ENCODE data around the gene TMEM106C.

The TMEM106C gene

GRCh38 chr12:47997321-47997720, 33.9 kb downstream of the TMEM106C start:
- H3K27ac ChIP-seq (ENCODE audit: low read length, poor library complexity, severe bottlenecking), result no peak overlapping the region
- H3K36me3 ChIP-seq (ENCODE audit: control insufficient read depth in 1 of 2, insufficient read depth in 2 of 2, low read depth in 1 of 2, low read length in 2 of 2), result no peaks in the 10 kb centered on the region
- peaks cover 14% of the 10 kb centered on the region for H3K4me1 ChIP-seq (ENCODE audit: control insufficient read depth, insufficient read depth, low read depth, low read length)
- H2AK5ac ChIP-seq (ENCODE audit: low read length, severe bottlenecking), result no peak overlapping the region
- no peak overlapping the region for H3K23ac ChIP-seq (ENCODE audit: low read length in 2 of 2)
- H2BK15ac ChIP-seq (ENCODE audit: low read depth, poor library complexity, severe bottlenecking), result no peak overlapping the region
- WGBS, result 41% methylated on average over 3 of the region's 3 CpGs
- no peak overlapping the region for H2AFZ ChIP-seq (ENCODE audit: low read depth, low read length)
- H3K4me2 ChIP-seq (ENCODE audit: low read length, poor library complexity, severe bottlenecking), result no peak overlapping the region
- no peaks in the 10 kb centered on the region for H3K9me3 ChIP-seq (ENCODE audit: control insufficient read depth, low read length)
- H4K91ac ChIP-seq (ENCODE audit: low read length), result no peak overlapping the region
- H3K4me3 ChIP-seq (ENCODE audit: insufficient read depth in 1 of 2, low read depth in 1 of 2, low read length in 2 of 2), result no peak overlapping the region
- H3K79me1 ChIP-seq (replicated peaks; ENCODE audit: low read length, poor library complexity, severe bottlenecking), result no peaks in the 10 kb centered on the region
- no peak overlapping the region for H3K18ac ChIP-seq (ENCODE audit: low read depth in 1 of 2, low read length in 2 of 2)
- H2BK5ac ChIP-seq (ENCODE audit: low read depth, low read length, poor library complexity, severe bottlenecking), result no peak overlapping the region
- H4K8ac ChIP-seq (ENCODE audit: low read length), result no peak overlapping the region
- H3K14ac ChIP-seq (ENCODE audit: low read length in 2 of 2), result no peak overlapping the region
- no peak overlapping the region for H2BK120ac ChIP-seq (ENCODE audit: low read depth, low read length)
- no peak overlapping the region for H3K9ac ChIP-seq (ENCODE audit: low read length)
- H2BK12ac ChIP-seq (ENCODE audit: low read length in 2 of 2), result no peak overlapping the region
- H3K27me3 ChIP-seq (ENCODE audit: control insufficient read depth in 1 of 2, insufficient read depth in 1 of 2, low read length in 2 of 2), result peaks cover 83 to 89% of the 10 kb centered on the region in 2 experiments
- no peak overlapping the region for H3K4ac ChIP-seq (ENCODE audit: low read depth in 1 of 2, low read length in 2 of 2)
- DNase-seq, result no peak

- Histone ChIP-seq H2AK5ac (ENCODE audit: low read length, severe bottlenecking) (no peak overlapping the region), H3K4me3 (ENCODE audit: insufficient read depth in 1 of 2, low read depth in 1 of 2, low read length in 2 of 2) (no peak overlapping the region), H3K4ac (ENCODE audit: low read depth in 1 of 2, low read length in 2 of 2) (no peak overlapping the region), H3K27me3 (ENCODE audit: control insufficient read depth in 1 of 2, insufficient read depth in 1 of 2, low read length in 2 of 2) (peaks cover 86 to 90% of the 10 kb centered on the region in 2 experiments), H3K4me2 (ENCODE audit: low read length, poor library complexity, severe bottlenecking) (no peak overlapping the region), H4K91ac (ENCODE audit: low read length) (no peak overlapping the region), H2AFZ (ENCODE audit: low read depth, low read length) (no peak overlapping the region), H4K8ac (ENCODE audit: low read length) (no peak overlapping the region), H3K4me1 (ENCODE audit: control insufficient read depth, insufficient read depth, low read depth, low read length) (peaks cover 36% of the 10 kb centered on the region), H3K23ac (ENCODE audit: low read length in 2 of 2) (no peak overlapping the region), H2BK12ac (ENCODE audit: low read length in 2 of 2) (no peak overlapping the region), H3K18ac (ENCODE audit: low read depth in 1 of 2, low read length in 2 of 2) (no peak overlapping the region), H3K36me3 (ENCODE audit: control insufficient read depth in 1 of 2, insufficient read depth in 2 of 2, low read depth in 1 of 2, low read length in 2 of 2) (no peaks in the 10 kb centered on the region), H3K27ac (ENCODE audit: low read length, poor library complexity, severe bottlenecking) (no peak overlapping the region), H3K79me1 (replicated peaks; ENCODE audit: low read length, poor library complexity, severe bottlenecking) (no peaks in the 10 kb centered on the region), H2BK120ac (ENCODE audit: low read depth, low read length) (no peak overlapping the region), H3K14ac (ENCODE audit: low read length in 2 of 2) (no peak overlapping the region), H3K9me3 (ENCODE audit: control insufficient read depth, low read length) (no peaks in the 10 kb centered on the region), H2BK5ac (ENCODE audit: low read depth, low read length, poor library complexity, severe bottlenecking) (no peak overlapping the region), H2BK15ac (ENCODE audit: low read depth, poor library complexity, severe bottlenecking) (no peak overlapping the region), H3K9ac (ENCODE audit: low read length) (no peak overlapping the region)
- DNase-seq, result no peak
- WGBS, result 73% methylated on average over 6 of the region's 9 CpGs
Observed at GRCh38 chr12:47999816-48000215, 36.4 kb downstream of the TMEM106C start.

DNA sequence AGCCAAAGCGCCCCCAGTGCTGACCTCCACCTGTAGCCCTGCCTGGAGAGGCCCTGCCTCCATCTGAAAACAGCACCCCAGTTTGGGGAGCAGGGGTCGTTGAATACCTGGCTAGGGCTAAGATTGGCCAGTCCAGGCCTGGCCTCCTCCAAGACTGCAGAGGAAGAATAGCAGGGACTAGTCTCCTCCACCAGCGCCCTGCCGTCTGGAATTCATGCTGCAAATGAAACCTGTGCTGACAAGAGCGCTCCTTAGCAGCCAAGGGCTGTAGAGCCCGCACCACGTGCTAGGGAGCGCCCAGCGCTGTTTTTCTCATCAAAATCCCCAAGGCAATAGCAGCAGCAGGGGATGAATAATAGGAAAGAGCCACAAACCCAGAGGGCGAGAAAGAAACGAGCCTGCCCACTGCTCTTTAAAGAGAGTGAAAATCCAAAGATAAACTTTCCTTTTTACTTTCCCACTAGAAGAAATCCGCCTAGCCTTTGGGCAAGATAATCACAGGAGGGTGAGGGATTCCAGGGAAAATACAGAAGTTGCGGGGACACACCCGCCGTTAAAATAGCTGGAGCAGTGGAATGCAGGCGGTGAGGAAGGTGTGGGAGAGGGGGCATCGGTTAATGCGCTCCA, 37.6 kb downstream of the TMEM106C start:
- H3K27me3 ChIP-seq (ENCODE audit: control insufficient read depth in 1 of 2, insufficient read depth in 1 of 2, low read length in 2 of 2), result peaks cover 86 to 91% of the 10 kb centered on the region in 2 experiments
- peak overlapping the region; percentile 88 for H3K4me2 ChIP-seq (ENCODE audit: low read length, poor library complexity, severe bottlenecking)
- no peak overlapping the region for H2AK5ac ChIP-seq (ENCODE audit: low read length, severe bottlenecking)
- H4K8ac ChIP-seq (ENCODE audit: low read length), result no peak overlapping the region
- peak overlapping the region; percentile 53 to 84 for H3K4me3 ChIP-seq (ENCODE audit: insufficient read depth in 1 of 2, low read depth in 1 of 2, low read length in 2 of 2)
- H3K9ac ChIP-seq (ENCODE audit: low read length), result peak overlapping the region; percentile 74
- H3K23ac ChIP-seq (ENCODE audit: low read length in 2 of 2), result no peak overlapping the region
- no peak overlapping the region for H2AFZ ChIP-seq (ENCODE audit: low read depth, low read length)
- no peak overlapping the region for H4K91ac ChIP-seq (ENCODE audit: low read length)
- H3K4ac ChIP-seq (ENCODE audit: low read depth in 1 of 2, low read length in 2 of 2), result no peak overlapping the region
- WGBS, result 8% methylated on average over 16 of the region's 18 CpGs
- no peaks in the 10 kb centered on the region for H3K36me3 ChIP-seq (ENCODE audit: control insufficient read depth in 1 of 2, insufficient read depth in 2 of 2, low read depth in 1 of 2, low read length in 2 of 2)
- no peak overlapping the region for H3K14ac ChIP-seq (ENCODE audit: low read length in 2 of 2)
- H3K79me1 ChIP-seq (replicated peaks; ENCODE audit: low read length, poor library complexity, severe bottlenecking), result no peaks in the 10 kb centered on the region
- no peak overlapping the region for H2BK15ac ChIP-seq (ENCODE audit: low read depth, poor library complexity, severe bottlenecking)
- H2BK5ac ChIP-seq (ENCODE audit: low read depth, low read length, poor library complexity, severe bottlenecking), result no peak overlapping the region
- H3K9me3 ChIP-seq (ENCODE audit: control insufficient read depth, low read length), result no peaks in the 10 kb centered on the region
- H2BK12ac ChIP-seq (ENCODE audit: low read length in 2 of 2), result no peak overlapping the region
- peak; percentile 63 for DNase-seq
- H3K18ac ChIP-seq (ENCODE audit: low read depth in 1 of 2, low read length in 2 of 2), result no peak overlapping the region
- H2BK120ac ChIP-seq (ENCODE audit: low read depth, low read length), result no peak overlapping the region
- H3K4me1 ChIP-seq (ENCODE audit: control insufficient read depth, insufficient read depth, low read depth, low read length), result peaks cover 40% of the 10 kb centered on the region
- H3K27ac ChIP-seq (ENCODE audit: low read length, poor library complexity, severe bottlenecking), result no peak overlapping the region

DNA sequence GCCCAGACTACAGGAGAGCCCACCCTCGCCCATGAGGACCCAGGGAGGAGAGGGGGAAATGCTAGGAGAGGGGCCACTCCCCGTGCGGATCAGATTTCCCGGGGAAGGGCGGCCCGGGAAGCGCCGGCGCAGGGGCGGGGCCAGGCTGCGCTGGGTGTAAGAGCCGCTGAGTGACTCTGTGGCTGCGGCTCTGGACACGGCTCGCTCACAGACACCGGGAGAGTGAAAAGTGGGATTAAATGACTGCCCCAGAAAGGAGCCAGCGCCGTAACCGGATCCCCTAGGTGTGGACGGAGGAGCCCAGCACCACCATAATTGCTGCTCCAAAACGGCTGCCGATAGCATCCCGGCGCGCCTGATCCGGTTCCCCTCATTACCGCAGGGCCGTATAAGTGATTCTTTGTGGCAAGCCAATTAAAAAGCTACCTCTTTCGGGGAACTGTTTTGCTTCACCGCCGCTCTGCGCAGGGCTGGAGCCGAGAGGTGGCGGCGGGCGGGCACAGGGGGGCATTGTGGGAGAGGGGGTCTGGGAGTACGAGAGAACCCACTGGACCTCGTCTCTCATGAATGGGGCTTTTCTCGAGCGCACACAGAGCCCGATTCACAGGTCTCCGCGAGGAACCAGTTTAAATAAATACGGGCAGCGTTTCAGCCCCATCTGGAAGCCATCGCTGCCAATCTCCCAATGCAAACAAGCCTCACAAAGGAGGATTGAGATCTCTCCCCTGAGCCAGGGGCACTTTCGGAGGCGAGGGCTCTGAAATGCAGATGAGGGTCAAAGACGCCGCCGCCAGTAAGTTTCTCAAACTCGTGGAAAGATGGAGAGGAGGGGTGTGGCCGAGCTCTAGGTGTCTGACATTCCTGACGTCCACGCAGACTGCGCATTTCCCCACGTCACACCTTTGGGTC, 38.4 kb downstream of the TMEM106C start:
- WGBS, result under 1% methylated on average over 54 of the region's 57 CpGs
- Histone ChIP-seq H4K8ac (ENCODE audit: low read length) (peak overlapping the region; percentile 7), H3K9ac (ENCODE audit: low read length) (peak overlapping the region; percentile 74), H3K9me3 (ENCODE audit: control insufficient read depth, low read length) (no peaks in the 10 kb centered on the region), H3K79me1 (replicated peaks; ENCODE audit: low read length, poor library complexity, severe bottlenecking) (no peaks in the 10 kb centered on the region), H2BK15ac (ENCODE audit: low read depth, poor library complexity, severe bottlenecking) (no peak overlapping the region), H3K36me3 (ENCODE audit: control insufficient read depth in 1 of 2, insufficient read depth in 2 of 2, low read depth in 1 of 2, low read length in 2 of 2) (no peaks in the 10 kb centered on the region), H3K27me3 (ENCODE audit: control insufficient read depth in 1 of 2, insufficient read depth in 1 of 2, low read length in 2 of 2) (peaks cover 85 to 94% of the 10 kb centered on the region in 2 experiments), H2BK5ac (ENCODE audit: low read depth, low read length, poor library complexity, severe bottlenecking) (no peak overlapping the region), H3K27ac (ENCODE audit: low read length, poor library complexity, severe bottlenecking) (no peak overlapping the region), H3K4ac (ENCODE audit: low read depth in 1 of 2, low read length in 2 of 2) (no peak overlapping the region), H2AFZ (ENCODE audit: low read depth, low read length) (peak overlapping the region; percentile 18), H4K91ac (ENCODE audit: low read length) (no peak overlapping the region), H3K23ac (ENCODE audit: low read length in 2 of 2) (no peak overlapping the region), H3K4me3 (ENCODE audit: insufficient read depth in 1 of 2, low read depth in 1 of 2, low read length in 2 of 2) (peak overlapping the region; percentile 53 to 84), H2AK5ac (ENCODE audit: low read length, severe bottlenecking) (no peak overlapping the region), H3K14ac (ENCODE audit: low read length in 2 of 2) (no peak overlapping the region), H3K18ac (ENCODE audit: low read depth in 1 of 2, low read length in 2 of 2) (no peak overlapping the region), H3K4me2 (ENCODE audit: low read length, poor library complexity, severe bottlenecking) (peak overlapping the region; percentile 88), H2BK120ac (ENCODE audit: low read depth, low read length) (no peak overlapping the region), H3K4me1 (ENCODE audit: control insufficient read depth, insufficient read depth, low read depth, low read length) (peaks cover 40% of the 10 kb centered on the region), H2BK12ac (ENCODE audit: low read length in 2 of 2) (no peak overlapping the region)
- DNase-seq, result peak; percentile 51
